Loucy (cell line): ENCODE results near the gene OR6C75.
"Not testable (repeated sequence)": the region's sequence is repeated elsewhere in the genome, so short reads cannot be mapped to it uniquely, and the experiment has no call there.

Experiments
- H2AFZ ChIP-seq: fragments of 200-600 bp; sonication (generic); 2 replicates; pipeline ENCODE4 v1.6.0; 2016; ENCODE audit warnings: antibody characterized with exemption, mild to moderate bottlenecking, low read length, moderate library complexity
- H3F3A ChIP-seq: fragments of 200-600 bp; 2 replicates; pipeline ENCODE4 v1.6.0; 2016; ENCODE audit warnings: antibody characterized with exemption, low read depth, mild to moderate bottlenecking
- H3K27me3 ChIP-seq: fragments of 200-600 bp; sonication (generic); 2 replicates; pipeline ENCODE4 v1.6.1; 2014; ENCODE audit warnings: low read length, mild to moderate bottlenecking; ENCODE audit not compliant: insufficient read depth, poor library complexity, severe bottlenecking
- H3K36me3 ChIP-seq: fragments of 200-600 bp; sonication (generic); 2 replicates; pipeline ENCODE4 v1.6.1; 2016; ENCODE audit warnings: low read length; ENCODE audit not compliant: insufficient read depth
- H3K4me1 ChIP-seq: fragments of 200-600 bp; sonication (generic); 2 replicates; pipeline ENCODE4 v1.5.1; 2014; ENCODE audit warnings: low read length, mild to moderate bottlenecking; ENCODE audit not compliant: insufficient read depth, poor library complexity, severe bottlenecking
- H3K4me2 ChIP-seq: fragments of 200-600 bp; sonication (generic); 2 replicates; pipeline ENCODE4 v1.6.0; 2014; ENCODE audit warnings: antibody characterized with exemption, low read length, low read depth, mild to moderate bottlenecking; ENCODE audit not compliant: poor library complexity, severe bottlenecking
- H3K4me3 ChIP-seq: fragments of 200-600 bp; sonication (generic); 2 replicates; pipeline ENCODE4 v1.5.1; 2014; ENCODE audit warnings: low read length, mild to moderate bottlenecking, mixed read lengths; ENCODE audit not compliant: poor library complexity, severe bottlenecking
- H3K79me2 ChIP-seq: fragments of 200-600 bp; sonication (generic); 2 replicates; pipeline ENCODE4 v1.6.1; 2014; ENCODE audit warnings: low read length; ENCODE audit not compliant: insufficient read depth
- H3K9ac ChIP-seq: fragments of 200-600 bp; sonication (generic); 2 replicates; pipeline ENCODE4 v1.6.0; 2014; ENCODE audit warnings: mild to moderate bottlenecking, low read depth, low read length, moderate library complexity; ENCODE audit not compliant: poor library complexity, severe bottlenecking
- H3K9me2 ChIP-seq: fragments of 200-600 bp; sonication (generic); replicated peaks from 2 replicates; pipeline ENCODE4 v1.6.1; 2016; ENCODE audit warnings: low read depth, low read length, mixed read lengths
- H3K9me3 ChIP-seq: fragments of 200-600 bp; sonication (generic); 2 replicates; pipeline ENCODE4 v1.6.1; 2014; ENCODE audit warnings: mild to moderate bottlenecking, antibody characterized with exemption, low read length, low read depth; ENCODE audit not compliant: insufficient read depth
- H4K20me1 ChIP-seq: fragments of 200-600 bp; sonication (generic); 2 replicates; pipeline ENCODE4 v1.6.0; 2014; ENCODE audit warnings: antibody characterized with exemption, low read length, mild to moderate bottlenecking; ENCODE audit not compliant: insufficient read depth, poor library complexity, severe bottlenecking
- EZH2phosphoT487 ChIP-seq: fragments of 200-600 bp; IDR thresholded peaks from 2 replicates; pipeline ENCODE4 v1.6.1; 2018; ENCODE audit warnings: antibody characterized with exemption, mild to moderate bottlenecking, moderate library complexity, borderline replicate concordance
- TF ChIP-seq, protein P1 (sequence below): fragments of 200-600 bp; sonication (generic); conservative IDR thresholded peaks from 2 replicates; pipeline ENCODE4 v1.5.1; 2014; ENCODE audit warnings: mild to moderate bottlenecking, antibody characterized with exemption, low read length

OR6C75 gene

DNA sequence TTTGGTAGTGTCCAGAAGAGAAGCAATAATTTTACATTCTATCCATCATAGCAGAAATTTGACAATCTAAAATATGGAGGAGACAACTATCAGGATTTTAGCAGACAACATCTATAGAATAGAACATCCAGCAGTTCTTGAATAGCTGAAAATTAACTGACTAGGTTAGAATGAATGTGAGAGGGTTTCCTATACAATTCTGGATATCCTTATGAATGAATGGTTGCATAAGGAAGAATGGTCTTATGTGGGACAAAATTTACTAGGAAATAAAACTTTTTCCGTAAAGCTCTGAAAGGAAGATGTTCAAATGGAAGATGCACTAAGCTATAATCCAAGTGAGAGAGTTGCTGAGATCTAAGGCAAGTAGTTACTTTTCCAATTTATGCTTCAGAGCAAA, 32.3 kb upstream of the OR6C75 start, which contains the start of gene OR6C3:
Gene OR6C3, plus strand, starts transcription at position 301 of the 400 bp plus-strand sequence. CDS start 955 bp downstream, outside the sequence.
- Histone ChIP-seq H2AFZ (no peak within 1 kb of the TSS), H3K9me2 (no peaks in the 10 kb centered on the region), H3K4me3 (no peak within 1 kb of the TSS), H3K4me1 (no peaks in the 10 kb centered on the region), H3F3A (no peaks in the 10 kb centered on the region), H3K4me2 (no peak within 1 kb of the TSS), H3K9ac (no peak within 1 kb of the TSS), H4K20me1 (no peaks in the 10 kb centered on the region), H3K79me2 (no peaks in the 10 kb centered on the region), H3K9me3 (no peaks in the 10 kb centered on the region), H3K36me3 (no peaks in the 10 kb centered on the region), H3K27me3 (no peaks in the 10 kb centered on the region)
- TF ChIP-seq, protein P1, sequence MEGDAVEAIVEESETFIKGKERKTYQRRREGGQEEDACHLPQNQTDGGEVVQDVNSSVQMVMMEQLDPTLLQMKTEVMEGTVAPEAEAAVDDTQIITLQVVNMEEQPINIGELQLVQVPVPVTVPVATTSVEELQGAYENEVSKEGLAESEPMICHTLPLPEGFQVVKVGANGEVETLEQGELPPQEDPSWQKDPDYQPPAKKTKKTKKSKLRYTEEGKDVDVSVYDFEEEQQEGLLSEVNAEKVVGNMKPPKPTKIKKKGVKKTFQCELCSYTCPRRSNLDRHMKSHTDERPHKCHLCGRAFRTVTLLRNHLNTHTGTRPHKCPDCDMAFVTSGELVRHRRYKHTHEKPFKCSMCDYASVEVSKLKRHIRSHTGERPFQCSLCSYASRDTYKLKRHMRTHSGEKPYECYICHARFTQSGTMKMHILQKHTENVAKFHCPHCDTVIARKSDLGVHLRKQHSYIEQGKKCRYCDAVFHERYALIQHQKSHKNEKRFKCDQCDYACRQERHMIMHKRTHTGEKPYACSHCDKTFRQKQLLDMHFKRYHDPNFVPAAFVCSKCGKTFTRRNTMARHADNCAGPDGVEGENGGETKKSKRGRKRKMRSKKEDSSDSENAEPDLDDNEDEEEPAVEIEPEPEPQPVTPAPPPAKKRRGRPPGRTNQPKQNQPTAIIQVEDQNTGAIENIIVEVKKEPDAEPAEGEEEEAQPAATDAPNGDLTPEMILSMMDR, result no peak
- TF ChIP-seq EZH2phosphoT487, result no peak

DNA sequence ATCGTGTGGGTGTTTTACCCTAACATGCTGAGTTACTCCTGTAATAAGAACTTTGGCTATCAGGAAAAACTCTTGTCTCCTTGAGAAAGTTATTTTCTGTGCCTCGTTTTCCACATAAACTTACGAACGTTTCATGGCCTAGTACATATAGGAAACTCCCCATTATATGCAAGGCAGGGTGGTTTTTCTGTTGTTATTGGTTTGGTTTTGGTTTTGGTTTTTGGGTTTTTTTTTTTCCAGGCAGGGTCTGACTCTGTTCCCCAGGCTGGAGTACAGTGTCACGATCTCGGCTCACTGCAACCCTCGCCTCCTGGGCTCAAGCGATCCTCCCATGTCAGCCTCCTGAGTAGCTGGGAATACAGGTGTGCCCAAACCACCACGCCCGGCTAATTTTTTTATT, 26.8 kb upstream of the OR6C75 start:
- Histone ChIP-seq H3K27me3 (peaks cover 4% of the 10 kb centered on the region), H3K4me1 (no peaks in the 10 kb centered on the region), H3K36me3 (no peaks in the 10 kb centered on the region), H3K9me2 (no peaks in the 10 kb centered on the region), H3K9me3 (no peaks in the 10 kb centered on the region), H3K79me2 (no peaks in the 10 kb centered on the region), H3K4me3 (no peak overlapping the region), H4K20me1 (no peaks in the 10 kb centered on the region), H3K9ac (no peak overlapping the region), H2AFZ (no peak overlapping the region), H3F3A (no peaks in the 10 kb centered on the region), H3K4me2 (no peak overlapping the region)
- TF ChIP-seq, protein P1, result no peak
- TF ChIP-seq EZH2phosphoT487, result no peak

DNA sequence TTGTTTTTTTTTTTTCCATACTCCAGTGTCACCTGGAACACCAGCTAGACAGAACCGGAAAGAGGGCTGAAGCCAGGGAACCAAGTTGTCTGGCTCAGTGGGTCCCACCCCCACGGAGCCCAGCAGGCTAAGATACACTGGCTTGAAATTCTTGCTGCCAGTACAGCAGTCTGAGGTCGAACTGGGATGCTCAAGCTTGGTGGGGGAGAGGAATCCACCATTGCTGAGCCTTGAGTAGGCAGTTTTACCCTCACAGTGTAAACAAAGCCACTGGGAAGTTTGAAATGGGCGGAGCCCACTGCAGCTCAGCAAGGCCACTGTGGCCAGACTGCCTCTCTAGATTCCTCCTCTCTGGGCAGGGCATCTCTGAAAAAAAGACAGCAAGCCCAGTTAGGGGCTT, 7.4 kb upstream of the OR6C75 start:
- H2AFZ ChIP-seq, H3K79me2 ChIP-seq, H3K4me2 ChIP-seq, H3K27me3 ChIP-seq, H3K9me3 ChIP-seq, H3K4me1 ChIP-seq, H3K9me2 ChIP-seq, H3F3A ChIP-seq, H3K4me3 ChIP-seq, H4K20me1 ChIP-seq, H3K36me3 ChIP-seq, H3K9ac ChIP-seq: not testable (repeated sequence)

DNA sequence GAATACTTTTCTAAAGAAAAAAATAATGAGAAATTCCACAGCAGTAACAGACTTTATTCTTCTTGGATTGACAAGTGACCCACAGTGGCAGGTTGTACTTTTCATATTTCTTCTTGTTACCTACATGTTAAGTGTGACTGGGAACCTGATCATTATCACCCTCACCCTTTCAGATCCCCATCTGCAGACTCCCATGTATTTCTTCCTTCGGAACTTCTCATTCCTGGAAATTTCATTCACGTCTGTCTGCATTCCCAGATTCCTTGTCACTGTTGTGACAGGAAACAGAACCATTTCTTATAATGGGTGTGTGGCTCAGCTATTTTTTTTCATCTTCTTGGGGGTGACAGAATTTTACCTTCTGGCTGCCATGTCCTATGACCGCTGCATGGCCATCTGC, 2.3 kb downstream of the OR6C75 start:
- Histone ChIP-seq H3K4me3 (no peak overlapping the region), H3K36me3 (no peaks in the 10 kb centered on the region), H3K4me1 (no peaks in the 10 kb centered on the region), H3K79me2 (no peaks in the 10 kb centered on the region), H3K9me3 (no peaks in the 10 kb centered on the region), H3K4me2 (no peak overlapping the region), H4K20me1 (no peaks in the 10 kb centered on the region), H2AFZ (no peak overlapping the region), H3K9ac (no peak overlapping the region), H3K9me2 (no peaks in the 10 kb centered on the region), H3K27me3 (no peaks in the 10 kb centered on the region), H3F3A (no peaks in the 10 kb centered on the region)
- TF ChIP-seq, protein P1, result no peak
- no peak for TF ChIP-seq EZH2phosphoT487
